Activated CD8-positive, alpha-beta memory T cell treated with anti-CD3 and anti-CD28 coated beads for 4 hours (primary cell): ENCODE data around the gene IL17RE.

ENCODE experiments used
- DNase-seq, 2 donors: peaks; one replicate each; pipeline ENCODE4 v3.0.0-alpha.2; 2020; ENCODE audit warnings: low read depth in 2 of 2

Gene IL17RE

DNA sequence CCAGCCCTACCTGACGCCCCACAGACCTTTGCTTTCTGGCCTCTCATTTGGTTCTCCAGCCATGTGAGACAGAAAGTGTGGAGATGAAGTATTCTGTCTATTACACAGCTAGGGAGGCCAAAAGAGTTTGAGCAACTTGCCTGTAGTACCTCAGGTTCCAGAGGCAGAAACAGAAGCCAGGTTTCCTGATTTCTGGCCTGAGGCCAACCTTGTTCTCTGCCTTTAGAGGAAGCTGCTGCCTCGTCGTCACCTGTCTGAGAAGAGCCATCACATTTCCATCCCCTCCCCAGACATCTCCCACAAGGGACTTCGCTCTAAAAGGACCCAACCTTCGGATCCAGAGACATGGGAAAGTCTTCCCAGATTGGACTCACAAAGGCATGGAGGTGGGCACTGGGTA lies 3.8 kb downstream of the IL17RE start:
- no peak for DNase-seq

DNA sequence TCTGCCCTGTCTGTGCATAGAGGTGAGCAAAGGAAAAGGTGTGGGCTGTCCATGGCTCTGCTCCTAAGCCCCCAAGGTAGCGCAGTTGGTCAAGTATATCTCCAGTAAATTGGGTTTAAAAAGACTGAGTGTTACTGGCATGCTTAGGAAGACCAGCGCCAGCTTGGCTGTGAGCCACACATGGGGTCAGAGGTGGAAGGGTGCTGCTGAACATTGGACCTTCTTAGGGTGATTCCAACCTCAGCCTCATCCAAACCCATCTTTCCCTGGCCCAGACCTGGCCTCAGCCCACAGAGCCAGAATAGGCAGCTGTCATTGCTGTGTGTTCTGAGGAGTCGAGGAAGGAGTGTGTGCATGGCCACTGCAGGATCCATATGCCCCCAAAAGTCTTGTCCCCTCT lies 5.6 kb downstream of the IL17RE start:
- no peak for DNase-seq

DNA sequence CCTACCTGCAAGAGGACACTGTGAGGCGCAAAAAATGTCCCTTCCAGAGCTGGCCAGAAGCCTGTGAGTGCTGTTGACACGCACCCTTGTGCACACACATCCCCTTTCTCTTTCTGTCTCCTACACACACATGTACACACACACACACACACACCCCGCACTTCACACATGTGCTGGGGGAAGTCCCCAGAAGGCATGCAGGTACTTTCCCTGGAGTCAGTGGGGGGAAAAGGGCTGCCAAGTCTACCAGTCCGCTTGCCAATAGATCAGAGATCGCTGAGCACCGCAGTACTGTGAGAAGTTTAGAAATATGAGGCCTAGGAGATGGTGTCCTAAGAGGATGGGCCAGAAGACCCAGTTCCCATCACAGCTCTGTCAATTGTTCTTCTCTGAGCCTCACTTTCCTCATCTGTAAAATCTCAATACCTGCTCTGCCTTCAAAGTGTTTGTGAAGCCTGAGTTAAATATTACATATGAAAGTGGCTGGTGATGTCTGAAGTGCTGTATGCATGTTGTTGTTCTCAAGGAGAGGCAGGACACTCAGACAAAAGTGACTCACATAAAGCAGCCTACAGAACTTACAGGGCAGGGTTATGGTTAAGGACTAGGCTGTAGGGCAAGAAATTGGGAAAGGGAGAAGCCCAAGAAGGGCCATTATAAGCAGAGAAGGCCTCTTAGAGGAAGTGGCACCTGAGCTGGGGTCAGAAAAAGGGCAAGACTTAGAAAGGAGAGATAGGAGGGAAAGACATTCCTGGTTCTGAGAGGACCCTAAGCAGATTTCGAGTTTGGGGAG lies 6.8 kb downstream of the IL17RE start:
- DNase-seq = no peak

DNA sequence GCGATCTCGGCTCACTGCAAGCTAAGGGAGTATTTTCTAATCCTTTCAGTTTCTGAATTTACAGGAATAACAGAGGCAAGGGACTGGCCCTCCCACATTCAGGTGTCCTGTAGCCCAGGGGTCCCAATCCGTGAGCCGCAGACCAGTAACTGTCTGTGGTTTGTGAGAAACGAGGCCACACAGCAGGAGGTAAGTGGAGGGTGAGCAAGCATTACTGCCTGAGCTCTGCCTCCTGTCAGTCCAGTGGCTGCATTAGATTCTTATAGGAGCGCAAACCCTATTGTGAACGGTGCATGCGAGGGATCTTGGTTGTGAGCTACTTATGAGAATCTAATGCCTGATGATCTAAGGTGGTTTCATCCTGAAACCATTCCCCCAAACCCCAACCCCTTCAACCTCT lies 9.2 kb downstream of the IL17RE start:
- DNase-seq = no peak

DNA sequence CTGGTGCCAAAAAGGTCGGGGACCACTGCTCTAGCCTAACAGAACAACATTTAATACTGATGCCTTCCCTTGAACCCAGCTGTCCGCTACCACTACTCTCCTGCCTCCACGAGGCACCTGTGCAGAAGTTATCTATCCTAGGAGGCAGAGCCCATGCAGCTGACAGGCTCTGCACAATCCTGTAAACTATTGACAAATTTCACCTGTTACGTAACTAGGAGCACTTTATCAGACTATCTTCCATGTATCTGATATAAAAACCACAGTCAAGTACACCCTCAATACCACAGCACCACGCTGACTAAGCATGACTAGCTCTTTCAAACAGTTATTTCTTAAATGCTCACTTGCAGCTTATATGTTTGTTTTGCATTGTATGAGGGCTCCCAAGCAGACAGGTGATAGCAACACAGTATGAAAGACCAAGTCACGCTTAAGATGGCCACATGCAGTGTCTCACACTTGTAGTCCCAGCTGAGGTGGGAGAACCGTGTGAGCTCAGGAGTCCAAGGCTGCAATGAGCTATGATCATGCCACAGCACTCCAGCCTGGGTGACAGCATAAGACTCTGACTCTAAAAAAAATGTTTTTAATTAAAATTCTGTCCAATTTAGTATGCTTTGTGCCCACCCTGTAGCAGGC lies 9.8 kb downstream of the IL17RE start:
- no peak for DNase-seq

DNA sequence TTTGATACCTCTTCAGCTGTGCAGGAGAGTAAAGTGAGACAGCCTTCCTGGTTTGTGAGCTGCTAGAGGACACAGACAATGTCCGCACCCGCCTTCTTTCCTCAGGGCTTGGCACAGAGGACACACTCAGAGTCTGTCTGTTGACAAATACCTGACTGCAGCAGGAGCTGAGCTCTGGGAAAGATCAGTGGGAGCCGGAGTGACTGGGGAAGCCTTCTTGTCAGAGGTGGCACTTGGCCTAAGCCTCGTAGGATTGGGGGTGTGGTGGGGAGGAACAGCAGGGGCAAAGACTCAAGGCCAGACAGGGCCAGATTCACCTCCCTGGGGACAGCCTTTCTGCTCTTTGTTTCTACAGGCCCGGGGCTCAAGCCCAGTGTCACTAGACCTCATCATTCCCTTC lies 11.0 kb downstream of the IL17RE start:
- no peak for DNase-seq

DNA sequence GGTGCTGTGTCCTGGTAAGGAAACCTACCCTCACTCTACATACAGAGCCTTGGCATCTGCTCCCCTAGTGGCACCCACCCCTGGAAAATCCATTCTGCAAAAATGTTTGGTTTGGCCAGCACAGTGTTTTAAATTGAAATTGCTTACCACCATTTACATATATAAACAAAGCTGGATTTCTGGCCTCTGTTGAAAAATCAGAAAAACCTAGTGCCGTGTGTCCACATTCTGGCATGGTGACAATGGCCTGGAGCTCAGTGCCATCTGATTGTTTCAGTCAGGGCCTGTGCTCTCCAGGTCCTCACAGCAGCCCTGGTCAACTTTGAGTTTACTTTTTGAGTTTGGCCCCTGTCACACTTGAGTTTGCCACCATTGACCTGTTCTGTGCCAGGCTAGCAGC lies 11.4 kb downstream of the IL17RE start:
- no peak for DNase-seq

DNA sequence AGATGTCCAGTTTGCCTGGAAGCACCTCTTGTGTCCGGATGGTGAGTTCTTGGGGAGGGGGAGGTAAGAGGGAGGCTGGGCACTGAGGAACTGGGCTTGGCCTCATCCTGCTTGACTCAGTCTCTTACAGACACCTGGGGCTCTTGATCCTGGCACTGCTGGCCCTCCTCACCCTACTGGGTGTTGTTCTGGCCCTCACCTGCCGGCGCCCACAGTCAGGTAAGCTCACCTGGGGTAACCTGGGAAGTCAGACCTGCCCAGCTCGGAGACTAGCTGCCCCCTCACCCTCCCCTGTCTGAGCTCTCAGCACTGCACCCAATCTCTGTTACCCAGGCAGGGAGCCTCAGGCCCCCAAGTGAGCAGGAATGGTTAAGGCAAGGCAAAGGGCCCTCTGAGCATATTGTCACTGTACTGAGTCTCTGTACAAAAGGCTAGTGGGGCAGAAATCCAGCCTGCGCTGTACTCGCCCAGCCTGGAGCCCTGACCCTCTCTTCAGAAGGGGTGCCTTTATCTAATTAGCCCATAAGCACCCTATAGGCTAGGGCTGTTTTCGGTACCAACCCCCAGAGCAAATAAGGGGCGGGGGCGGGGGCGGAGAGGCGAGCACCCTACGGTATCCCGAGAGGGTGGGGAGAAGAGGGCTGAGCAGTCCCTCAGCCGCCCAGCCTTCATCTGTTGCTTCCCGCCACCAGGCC lies 12.1 kb downstream of the IL17RE start:
- DNase-seq = no peak

DNA sequence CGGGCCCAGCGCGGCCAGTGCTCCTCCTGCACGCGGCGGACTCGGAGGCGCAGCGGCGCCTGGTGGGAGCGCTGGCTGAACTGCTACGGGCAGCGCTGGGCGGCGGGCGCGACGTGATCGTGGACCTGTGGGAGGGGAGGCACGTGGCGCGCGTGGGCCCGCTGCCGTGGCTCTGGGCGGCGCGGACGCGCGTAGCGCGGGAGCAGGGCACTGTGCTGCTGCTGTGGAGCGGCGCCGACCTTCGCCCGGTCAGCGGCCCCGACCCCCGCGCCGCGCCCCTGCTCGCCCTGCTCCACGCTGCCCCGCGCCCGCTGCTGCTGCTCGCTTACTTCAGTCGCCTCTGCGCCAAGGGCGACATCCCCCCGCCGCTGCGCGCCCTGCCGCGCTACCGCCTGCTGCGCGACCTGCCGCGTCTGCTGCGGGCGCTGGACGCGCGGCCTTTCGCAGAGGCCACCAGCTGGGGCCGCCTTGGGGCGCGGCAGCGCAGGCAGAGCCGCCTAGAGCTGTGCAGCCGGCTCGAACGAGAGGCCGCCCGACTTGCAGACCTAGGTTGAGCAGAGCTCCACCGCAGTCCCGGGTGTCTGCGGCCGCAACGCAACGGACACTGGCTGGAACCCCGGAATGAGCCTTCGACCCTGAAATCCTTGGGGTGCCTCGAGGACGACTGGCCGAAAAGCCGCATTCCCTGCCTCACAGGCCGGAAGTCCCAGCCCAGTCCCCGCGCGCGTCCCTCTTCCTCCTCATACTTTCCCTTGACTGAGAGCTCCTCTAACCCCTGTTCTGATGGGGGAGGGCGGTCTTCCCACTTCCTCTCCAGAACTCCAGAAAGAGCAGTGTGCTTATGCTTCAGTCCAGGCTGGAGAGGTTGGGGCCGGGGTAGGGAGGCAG lies 12.8 kb downstream of the IL17RE start:
- no peak for DNase-seq

DNA sequence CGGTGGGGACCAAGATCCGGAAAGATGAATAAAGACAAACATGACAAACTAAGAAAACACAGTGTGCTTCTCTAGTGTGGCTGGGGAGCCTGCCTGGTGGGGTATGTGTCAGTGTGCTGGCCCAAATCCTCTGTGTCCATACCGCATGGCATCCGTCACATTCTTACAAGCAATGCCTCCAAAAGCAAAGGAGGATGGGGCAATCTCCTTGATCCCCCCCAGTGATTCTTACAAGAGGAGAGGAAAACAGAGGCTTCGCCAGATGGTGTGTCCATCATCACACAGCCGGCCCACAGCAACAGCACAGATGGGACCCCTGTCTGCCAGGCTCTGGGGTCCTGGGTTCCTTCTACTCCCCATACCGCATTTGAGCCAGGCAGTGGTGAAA lies 13.7 kb downstream of the IL17RE start:
- DNase-seq = no peak

DNA sequence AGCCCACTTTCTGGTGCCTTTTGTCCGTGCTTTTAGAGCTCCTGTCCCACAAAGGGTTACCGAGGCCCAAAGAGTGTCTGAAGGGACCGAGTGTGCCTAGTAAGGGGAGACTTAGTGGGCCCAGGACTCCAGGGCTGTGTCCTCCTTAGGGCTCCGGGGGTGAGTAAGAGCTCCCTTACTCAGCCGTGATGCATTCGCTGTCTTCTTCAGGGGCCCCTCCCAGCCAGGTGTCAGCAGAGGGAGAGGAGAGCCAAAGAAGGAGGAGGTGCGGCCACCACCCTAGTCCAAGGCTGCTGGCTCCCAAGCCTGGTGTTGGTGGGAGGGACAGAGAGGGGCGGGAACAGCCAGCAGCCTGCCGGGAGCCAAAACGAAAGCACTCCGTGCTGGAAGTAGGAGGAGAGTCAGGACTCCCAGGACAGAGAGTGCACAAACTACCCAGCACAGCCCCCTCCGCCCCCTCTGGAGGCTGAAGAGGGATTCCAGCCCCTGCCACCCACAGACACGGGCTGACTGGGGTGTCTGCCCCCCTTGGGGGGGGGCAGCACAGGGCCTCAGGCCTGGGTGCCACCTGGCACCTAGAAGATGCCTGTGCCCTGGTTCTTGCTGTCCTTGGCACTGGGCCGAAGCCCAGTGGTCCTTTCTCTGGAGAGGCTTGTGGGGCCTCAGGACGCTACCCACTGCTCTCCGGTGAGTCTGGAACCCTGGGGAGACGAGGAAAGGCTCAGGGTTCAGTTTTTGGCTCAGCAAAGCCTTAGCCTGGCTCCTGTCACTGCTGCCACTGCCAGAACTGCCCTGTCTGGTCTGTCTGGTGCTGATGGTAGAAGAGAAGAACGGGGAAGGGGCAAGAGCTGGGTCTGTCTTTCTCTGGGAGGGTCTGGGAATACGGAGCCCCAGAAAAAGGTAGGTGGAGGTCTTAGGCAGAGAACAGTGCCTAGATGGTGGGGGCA lies 14.4 kb downstream of the IL17RE start, which contains the start of gene IL17RC:
IL17RC (plus strand) TSS at position 365 of the 947 bp plus-strand sequence; CDS start at position 583, 218 bp downstream.
- DNase-seq = no peak

DNA sequence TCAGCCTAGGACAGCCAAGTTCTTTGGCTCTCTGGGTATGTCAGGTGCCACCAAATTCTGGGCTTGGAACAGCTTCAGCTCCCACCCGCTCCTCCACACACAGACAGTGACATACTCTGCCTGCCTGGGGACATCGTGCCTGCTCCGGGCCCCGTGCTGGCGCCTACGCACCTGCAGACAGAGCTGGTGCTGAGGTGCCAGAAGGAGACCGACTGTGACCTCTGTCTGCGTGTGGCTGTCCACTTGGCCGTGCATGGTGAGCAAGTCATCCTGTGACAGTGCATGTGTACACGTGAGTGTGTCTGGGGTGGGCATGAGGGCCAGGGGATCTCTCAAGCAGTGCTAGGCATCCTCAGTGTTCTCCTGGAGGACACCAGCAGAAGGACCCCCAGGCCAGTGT lies 15.2 kb downstream of the IL17RE start:
- no peak for DNase-seq

DNA sequence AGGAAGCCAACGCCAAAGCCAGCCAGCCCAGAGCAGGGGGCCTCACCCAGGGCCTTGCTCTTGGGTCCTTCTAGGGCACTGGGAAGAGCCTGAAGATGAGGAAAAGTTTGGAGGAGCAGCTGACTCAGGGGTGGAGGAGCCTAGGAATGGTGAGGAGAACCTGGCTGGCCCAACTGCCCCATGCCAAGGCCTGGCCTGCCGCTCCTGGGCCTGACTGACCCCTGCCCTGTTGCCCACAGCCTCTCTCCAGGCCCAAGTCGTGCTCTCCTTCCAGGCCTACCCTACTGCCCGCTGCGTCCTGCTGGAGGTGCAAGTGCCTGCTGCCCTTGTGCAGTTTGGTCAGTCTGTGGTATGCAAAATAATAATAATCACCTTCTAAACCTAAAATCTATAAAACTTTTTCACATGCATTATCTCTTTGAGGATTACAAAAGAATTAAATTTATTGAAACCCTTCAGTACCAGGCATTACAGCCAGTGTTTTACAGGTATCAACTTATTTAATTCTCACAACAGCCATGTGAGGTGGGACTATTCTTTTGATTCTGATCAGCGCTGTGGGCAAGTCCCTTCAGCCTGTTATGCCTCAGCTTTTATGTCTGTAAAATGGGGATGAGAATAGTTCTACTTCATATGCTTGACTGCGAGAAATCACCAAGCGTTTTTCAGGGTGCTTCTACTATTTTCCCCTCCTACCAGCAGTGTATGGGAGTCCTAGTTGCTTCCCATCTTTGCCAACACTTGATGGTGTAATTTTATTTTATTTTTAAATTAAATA lies 15.8 kb downstream of the IL17RE start:
- no peak for DNase-seq

DNA sequence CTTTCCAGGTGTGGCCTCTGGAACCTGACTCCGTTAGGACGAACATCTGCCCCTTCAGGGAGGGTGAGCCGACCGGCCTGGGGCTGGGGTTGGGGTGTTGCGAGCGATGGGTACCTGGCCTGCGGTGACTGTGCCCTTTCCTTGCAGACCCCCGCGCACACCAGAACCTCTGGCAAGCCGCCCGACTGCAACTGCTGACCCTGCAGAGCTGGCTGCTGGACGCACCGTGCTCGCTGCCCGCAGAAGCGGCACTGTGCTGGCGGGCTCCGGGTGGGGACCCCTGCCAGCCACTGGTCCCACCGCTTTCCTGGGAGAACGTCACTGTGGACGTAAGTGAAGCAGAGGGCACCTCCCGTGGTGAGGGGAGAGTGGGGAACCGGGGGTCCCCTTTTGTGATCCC lies 25.5 kb downstream of the IL17RE start:
- no peak for DNase-seq

DNA sequence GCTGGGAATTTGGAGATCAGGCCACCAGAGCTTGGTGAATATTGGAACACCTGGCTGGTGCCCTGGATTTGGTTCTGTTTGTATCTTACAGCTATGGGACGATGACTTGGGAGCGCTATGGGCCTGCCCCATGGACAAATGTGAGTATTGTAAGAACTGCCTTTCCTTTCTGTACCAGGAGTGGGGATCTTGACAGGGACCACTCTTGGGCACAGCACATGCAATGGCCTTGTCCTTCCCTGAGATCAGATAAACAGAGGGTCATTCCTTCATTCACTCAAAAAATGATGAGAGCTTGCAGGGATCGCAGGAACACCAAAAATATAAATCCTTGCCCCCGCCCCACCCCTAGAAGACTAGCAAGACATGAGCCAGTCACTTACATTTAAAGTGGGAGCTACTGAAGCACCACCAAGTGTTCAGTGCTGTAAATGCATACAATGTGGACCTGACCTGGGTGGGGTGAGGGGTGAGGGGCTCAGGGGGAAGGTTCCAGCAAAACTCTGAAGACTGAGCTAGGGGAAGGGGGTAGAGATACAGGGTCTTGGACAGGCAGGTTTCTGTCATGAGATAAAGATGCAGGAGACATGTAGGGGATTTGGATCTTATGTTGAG lies 28.3 kb downstream of the IL17RE start:
- no peak for DNase-seq

DNA sequence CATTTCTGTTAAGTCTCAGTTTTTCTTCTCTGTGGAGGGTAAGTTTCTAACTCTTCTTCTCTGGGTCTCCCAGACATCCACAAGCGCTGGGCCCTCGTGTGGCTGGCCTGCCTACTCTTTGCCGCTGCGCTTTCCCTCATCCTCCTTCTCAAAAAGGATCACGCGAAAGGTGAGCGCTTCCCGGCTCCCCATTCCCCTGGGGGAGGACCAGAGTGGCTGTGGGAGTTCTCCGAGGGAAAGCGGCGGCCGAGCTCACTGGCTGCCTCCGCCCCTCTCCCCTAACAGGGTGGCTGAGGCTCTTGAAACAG lies 29.8 kb downstream of the IL17RE start:
- no peak for DNase-seq

DNA sequence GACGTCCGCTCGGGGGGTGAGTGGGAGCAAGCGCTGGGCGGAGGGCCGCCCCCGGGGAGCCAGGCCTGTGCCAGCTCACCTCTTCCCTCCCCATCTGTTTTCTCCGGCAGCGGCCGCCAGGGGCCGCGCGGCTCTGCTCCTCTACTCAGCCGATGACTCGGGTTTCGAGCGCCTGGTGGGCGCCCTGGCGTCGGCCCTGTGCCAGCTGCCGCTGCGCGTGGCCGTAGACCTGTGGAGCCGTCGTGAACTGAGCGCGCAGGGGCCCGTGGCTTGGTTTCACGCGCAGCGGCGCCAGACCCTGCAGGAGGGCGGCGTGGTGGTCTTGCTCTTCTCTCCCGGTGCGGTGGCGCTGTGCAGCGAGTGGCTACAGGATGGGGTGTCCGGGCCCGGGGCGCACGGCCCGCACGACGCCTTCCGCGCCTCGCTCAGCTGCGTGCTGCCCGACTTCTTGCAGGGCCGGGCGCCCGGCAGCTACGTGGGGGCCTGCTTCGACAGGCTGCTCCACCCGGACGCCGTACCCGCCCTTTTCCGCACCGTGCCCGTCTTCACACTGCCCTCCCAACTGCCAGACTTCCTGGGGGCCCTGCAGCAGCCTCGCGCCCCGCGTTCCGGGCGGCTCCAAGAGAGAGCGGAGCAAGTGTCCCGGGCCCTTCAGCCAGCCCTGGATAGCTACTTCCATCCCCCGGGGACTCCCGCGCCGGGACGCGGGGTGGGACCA lies 30.4 kb downstream of the IL17RE start:
- peak; percentile 81 to 86 for DNase-seq

DNA sequence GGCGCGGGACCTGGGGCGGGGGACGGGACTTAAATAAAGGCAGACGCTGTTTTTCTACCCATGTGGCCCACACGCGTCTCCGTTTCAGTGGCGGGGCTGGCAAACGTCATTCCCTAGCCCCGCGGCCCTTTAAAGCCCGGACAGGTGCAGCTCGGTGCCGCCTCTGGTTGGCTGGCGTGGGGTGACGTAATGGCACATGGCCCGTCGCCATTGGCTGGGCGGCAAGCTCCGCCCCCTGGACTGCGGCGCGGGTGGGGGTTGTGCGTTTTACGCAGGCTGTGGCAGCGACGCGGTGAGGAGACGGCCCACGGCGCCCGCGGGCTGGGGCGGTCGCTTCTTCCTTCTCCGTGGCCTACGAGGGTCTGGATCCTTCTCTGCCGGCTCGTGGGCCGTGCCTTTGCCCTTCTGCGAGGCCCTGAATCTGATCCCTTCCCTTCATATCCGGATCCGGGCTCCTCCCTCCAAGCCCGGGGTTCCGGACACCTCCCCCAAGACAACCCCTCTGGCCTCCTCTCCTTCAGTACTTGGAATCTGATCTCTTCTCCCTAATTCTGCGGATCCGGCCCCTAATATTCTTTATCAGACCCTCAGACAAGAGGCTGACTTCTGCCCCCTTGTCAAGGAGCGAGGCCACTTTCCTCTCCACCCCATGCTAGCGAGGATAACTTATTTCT lies 31.1 kb downstream of the IL17RE start, which contains the start of gene CRELD1:
CRELD1 (plus strand) TSS at position 274 of the 674 bp plus-strand sequence. CDS start 605 bp downstream, outside the sequence.
- peak; percentile 91 to 97 for DNase-seq
